Ishikawa (cell line): ENCODE data around the gene ZNF618.

Experiments
- REST ChIP-seq: IDR thresholded peaks from 2 replicates; pipeline ENCODE4 v1.6.1; 2012; ENCODE audit warnings: low read depth, mild to moderate bottlenecking
- YY1 ChIP-seq: IDR thresholded peaks from 2 replicates; pipeline ENCODE4 v1.6.1; 2012; ENCODE audit warnings: low read depth

- no peak for TF ChIP-seq REST
- TF ChIP-seq YY1: no peak
Observed at GRCh38 chr9:113934829-113935676, 58.9 kb downstream of the ZNF618 start.
